D721Med (cell line): ENCODE data around the gene CC2D1A.

Experiments used
- DNase-seq: peaks from one replicate; pipeline ENCODE4 v3.0.0; 2011; ENCODE audit warnings: low spot score; ENCODE audit not compliant: insufficient read length
- FAIRE-seq: peaks from 2 replicates; lab custom pipeline; 2011; peaks lifted over from hg19 to GRCh38; lab: Jason Lieb, UNC
- CTCF ChIP-seq: IDR thresholded peaks from 2 replicates; pipeline ENCODE4 v1.5.1; 2012; ENCODE audit warnings: mild to moderate bottlenecking, control low read depth; ENCODE audit not compliant: insufficient read depth; ENCODE audit errors: missing control alignments

CC2D1A gene

GRCh38 chr19:13935765-13936510 is 29.9 kb downstream of the CC2D1A start:
- no peak for TF ChIP-seq CTCF
- FAIRE-seq (no peak), DNase-seq (no peak)

- DNase-seq: no peak
- no peak for FAIRE-seq
- no peak for TF ChIP-seq CTCF
These were observed 31.7 kb downstream of the CC2D1A start for GRCh38 chr19:13937479-13938300.

- no peak for FAIRE-seq
- no peak for DNase-seq
- no peak for TF ChIP-seq CTCF
These were observed 32.5 kb downstream of the CC2D1A start, which contains the start of gene PODNL1 for GRCh38 chr19:13938301-13939064. Gene PODNL1, minus strand, starts transcription at chr19:13938417. Its CDS starts 236 bp downstream, at chr19:13938181.

DNA sequence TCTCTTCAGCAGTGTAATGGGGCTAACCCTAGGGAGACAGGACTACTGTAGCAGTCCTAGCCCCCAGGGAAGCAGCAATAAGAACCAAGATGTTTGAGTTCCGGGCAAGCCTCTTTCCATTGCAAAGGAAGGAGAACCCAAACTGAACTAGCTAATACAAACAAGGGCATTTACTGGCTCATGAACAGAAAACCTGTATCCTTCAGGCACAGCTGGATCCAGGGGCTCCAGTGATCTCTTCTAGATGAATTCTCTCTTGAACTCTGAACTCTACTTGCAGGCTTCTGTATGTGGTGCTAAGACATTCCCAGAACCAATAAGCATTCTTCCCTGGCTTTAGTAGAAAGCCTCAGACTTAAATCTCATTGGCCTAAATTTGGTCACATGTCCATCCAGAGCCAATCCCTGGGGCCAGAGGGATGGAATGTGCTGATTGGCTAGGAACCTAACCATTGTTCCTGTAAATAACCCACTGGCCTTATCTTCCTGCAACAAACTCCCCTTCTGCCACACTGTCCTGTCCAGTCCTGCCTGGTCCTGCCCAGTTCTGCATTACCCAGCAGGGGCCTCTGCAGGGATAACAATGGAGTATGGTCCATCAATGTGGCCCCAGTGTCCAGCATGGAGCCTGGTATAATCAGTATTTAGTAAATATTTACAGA is 36.2 kb downstream of the CC2D1A start:
- TF ChIP-seq CTCF: no peak
- DNase-seq: no peak
- no peak for FAIRE-seq

DNA sequence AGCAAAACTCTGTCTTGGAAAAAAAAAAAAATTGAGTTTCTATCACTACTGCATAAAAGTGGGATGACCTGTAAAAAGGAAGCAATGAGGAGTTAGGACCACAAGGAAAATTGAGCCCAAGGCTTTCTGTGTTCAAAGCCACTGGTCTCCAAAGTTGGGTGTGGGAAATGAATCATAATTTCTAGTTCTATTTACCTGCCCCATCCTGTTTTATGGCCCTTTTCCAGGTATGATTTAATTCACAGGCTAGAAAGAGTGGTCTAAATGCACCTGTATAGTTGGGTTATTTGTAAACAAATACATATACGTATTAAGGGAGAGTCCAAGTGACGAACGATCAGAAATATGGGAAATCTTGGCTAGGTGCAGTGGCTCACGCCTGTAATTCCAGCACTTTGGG is 40.4 kb downstream of the CC2D1A start:
- FAIRE-seq (no peak), DNase-seq (no peak)
- no peak for TF ChIP-seq CTCF

GRCh38 chr19:13951043-13951442 is 45.0 kb downstream of the CC2D1A start:
- TF ChIP-seq CTCF: no peak
- FAIRE-seq (no peak), DNase-seq (no peak)
